ENCODE results near the gene BDKRB1.
A peak's percentile ranks its signal among the peaks of the same experiment; 100 is the strongest.

BDKRB1 gene

GRCh38 chr14:96260341-96260821, 4.4 kb downstream of the BDKRB1 start:
- DNase-seq (ENCODE audit: insufficient read length, low spot score) (no peak), FAIRE-seq (no peak)
- no peak for TF ChIP-seq POLR2A (IDR thresholded peaks at IDR 0.05; ENCODE audit: low read depth, low read length)

GRCh38 chr14:96261053-96261452, 5.0 kb downstream of the BDKRB1 start:
- no peak for TF ChIP-seq POLR2A (IDR thresholded peaks at IDR 0.05; ENCODE audit: low read depth, low read length)
- FAIRE-seq = no peak

GRCh38 chr14:96261772-96262655, 6.0 kb downstream of the BDKRB1 start:
- FAIRE-seq (no peak), DNase-seq (ENCODE audit: insufficient read length, low spot score) (no peak)
- no peak for TF ChIP-seq POLR2A (IDR thresholded peaks at IDR 0.05; ENCODE audit: low read depth, low read length)

More at GRCh38 chr14:96261053-96261452, 5.0 kb downstream of the BDKRB1 start:
- DNase-seq (ENCODE audit: insufficient read length, low spot score) = no peak

GRCh38 chr14:96263347-96264199, 7.6 kb downstream of the BDKRB1 start:
- TF ChIP-seq POLR2A (IDR thresholded peaks at IDR 0.05; ENCODE audit: low read depth, low read length) = no peak
- no peak for DNase-seq (ENCODE audit: insufficient read length, low spot score)
- FAIRE-seq = no peak

- FAIRE-seq = no peak
Observed at GRCh38 chr14:96264200-96264553, 8.2 kb downstream of the BDKRB1 start.

GRCh38 chr14:96264853-96265252, 8.8 kb downstream of the BDKRB1 start:
- DNase-seq (ENCODE audit: insufficient read length, low spot score) = no peak
- FAIRE-seq = no peak
- TF ChIP-seq POLR2A (IDR thresholded peaks at IDR 0.05; ENCODE audit: low read depth, low read length) = no peak

More at GRCh38 chr14:96264200-96264553, 8.2 kb downstream of the BDKRB1 start:
- DNase-seq (ENCODE audit: insufficient read length, low spot score) = no peak
- TF ChIP-seq POLR2A (IDR thresholded peaks at IDR 0.05; ENCODE audit: low read depth, low read length) = no peak

GRCh38 chr14:96265383-96266095, 9.5 kb downstream of the BDKRB1 start:
- DNase-seq (ENCODE audit: insufficient read length, low spot score) = no peak
- no peak for TF ChIP-seq POLR2A (IDR thresholded peaks at IDR 0.05; ENCODE audit: low read depth, low read length)
- no peak for FAIRE-seq

- no peak for TF ChIP-seq POLR2A (IDR thresholded peaks at IDR 0.05; ENCODE audit: low read depth, low read length)
- FAIRE-seq = no peak
- DNase-seq (ENCODE audit: insufficient read length, low spot score) = no peak
Observed at GRCh38 chr14:96267336-96267735, 11.3 kb downstream of the BDKRB1 start.

GRCh38 chr14:96267916-96268315, 11.9 kb downstream of the BDKRB1 start:
- DNase-seq (ENCODE audit: insufficient read length, low spot score) (no peak), FAIRE-seq (peak; percentile 84)
- no peak for TF ChIP-seq POLR2A (IDR thresholded peaks at IDR 0.05; ENCODE audit: low read depth, low read length)

- no peak for TF ChIP-seq POLR2A (IDR thresholded peaks at IDR 0.05; ENCODE audit: low read depth, low read length)
- peak; percentile 82 for FAIRE-seq
- peak; percentile 80 for DNase-seq (ENCODE audit: insufficient read length, low spot score)
Observed at GRCh38 chr14:96268431-96269358, 12.7 kb downstream of the BDKRB1 start.

- DNase-seq (ENCODE audit: insufficient read length, low spot score) (no peak), FAIRE-seq (no peak)
- no peak for TF ChIP-seq POLR2A (IDR thresholded peaks at IDR 0.05; ENCODE audit: low read depth, low read length)
Observed at GRCh38 chr14:96269359-96269710, 13.3 kb downstream of the BDKRB1 start.

- no peak for TF ChIP-seq POLR2A (IDR thresholded peaks at IDR 0.05; ENCODE audit: low read depth, low read length)
- no peak for DNase-seq (ENCODE audit: insufficient read length, low spot score)
- FAIRE-seq = no peak
Observed at GRCh38 chr14:96270565-96271420, 14.8 kb downstream of the BDKRB1 start.
